Right renal cortex interstitium (tissue), 3 donors: Measurements from ENCODE around the gene TEDDM1. TPM values are rescaled to one million over a fixed set of nuclear protein-coding genes. Genes with fewer than 3 reads are reported as not detected.
"Not testable (repeated sequence)": the region's sequence is repeated elsewhere in the genome, so short reads cannot be mapped to it uniquely, and the experiment has no call there.

Source experiments
- DNase-seq, 3 donors: peaks; one replicate each; pipeline ENCODE4 v3.0.0-alpha.2; 2013; ENCODE audit warnings: low read depth in 3 of 3, low spot score in 2 of 3
- polyA plus RNA-seq, 3 donors: library from polyadenylated mRNA; unstranded; fragments of 120-200 nt; gene quantifications; one replicate each; pipeline ENCODE4 v1.2.1, GENCODE V29; 2013; ENCODE audit not compliant: insufficient read length in 3 of 3

Gene TEDDM1
- polyA plus RNA-seq, 3 donors, result 0.08 to 0.11 TPM; not detected in 1

GRCh38 chr1:182383037-182383661 lies 17.3 kb downstream of the TEDDM1 start:
- DNase-seq, result no peak

DNA sequence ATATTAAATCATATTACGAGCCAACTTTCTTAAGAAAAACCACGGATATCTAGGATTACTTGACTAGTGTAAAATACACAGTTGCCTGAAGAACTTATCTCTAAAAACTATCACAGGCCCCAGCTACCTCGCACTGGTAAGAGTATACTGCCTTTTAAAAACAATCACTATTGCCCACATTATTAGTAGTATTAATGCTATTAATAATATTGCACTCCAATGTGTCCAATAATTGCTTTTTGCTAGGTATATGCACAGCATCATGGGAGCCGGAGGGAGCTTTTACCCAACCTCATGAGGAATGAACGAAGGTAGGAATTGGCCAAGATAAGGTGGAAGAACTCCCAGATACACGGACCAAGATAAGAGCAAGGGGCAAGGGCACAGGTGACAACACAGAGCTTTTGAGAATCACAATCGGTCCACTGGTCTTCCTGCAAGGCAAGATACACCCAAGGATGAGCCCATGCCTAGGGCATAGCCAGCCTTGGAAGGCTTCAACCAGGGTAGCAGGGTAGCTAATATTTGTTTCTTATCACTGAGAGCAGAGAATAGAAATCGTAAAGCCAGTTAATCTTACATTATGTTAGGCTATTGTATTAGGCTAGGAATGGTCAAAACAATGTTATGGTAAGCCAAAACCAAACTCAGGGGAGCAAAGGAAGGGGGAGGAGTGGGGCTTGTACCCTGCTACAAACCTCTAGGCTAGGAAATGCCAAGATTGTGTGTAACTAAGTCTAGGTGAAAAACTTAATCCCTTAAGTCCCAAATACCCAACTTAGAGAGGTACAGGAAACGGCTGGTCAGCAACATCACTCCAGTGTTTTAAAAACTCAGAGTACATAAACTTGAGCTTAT lies 18.3 kb downstream of the TEDDM1 start:
- DNase-seq, result no peak

DNA sequence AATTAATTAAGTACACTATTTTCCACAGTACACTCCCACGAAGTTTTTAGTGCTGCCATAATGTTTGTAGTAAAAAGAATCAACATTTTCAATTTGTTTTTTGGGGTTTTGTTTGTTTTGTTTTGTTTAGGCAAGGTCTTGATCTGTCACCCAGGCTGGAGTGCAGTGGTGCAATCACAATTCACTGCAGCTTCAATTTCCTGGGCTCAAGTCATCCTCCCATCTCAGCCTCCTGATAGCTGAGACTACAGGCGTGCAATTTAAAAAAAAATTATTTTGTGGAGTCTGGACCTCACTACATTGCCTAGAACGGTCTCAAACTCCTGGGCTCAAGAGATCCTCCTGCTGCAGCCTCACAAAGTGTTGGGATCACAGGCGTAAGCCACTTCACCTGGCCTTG lies 20.3 kb downstream of the TEDDM1 start:
- DNase-seq, result no peak

DNA sequence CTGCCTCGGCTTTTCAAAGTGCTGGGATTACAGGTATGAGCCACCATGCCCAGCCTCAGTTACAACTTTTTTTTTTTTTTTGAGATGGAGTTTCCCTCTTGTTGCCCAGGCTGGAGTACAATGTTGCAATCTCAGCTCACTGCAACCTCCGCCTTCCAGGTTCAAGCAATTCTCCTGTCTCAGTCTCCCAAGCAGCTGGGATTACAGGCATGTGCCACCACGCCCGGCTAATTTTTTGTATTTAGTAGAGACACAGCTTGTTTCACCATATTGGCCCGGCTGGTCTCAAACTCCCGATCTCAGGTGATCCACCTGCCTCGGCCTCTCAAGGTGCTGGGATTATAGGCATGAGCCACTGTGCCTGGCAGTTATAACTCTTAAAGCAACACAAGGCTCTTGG lies 20.7 kb downstream of the TEDDM1 start:
- not testable (repeated sequence) for DNase-seq

- DNase-seq, result no peak
Measured at GRCh38 chr1:182376936-182377574, 23.4 kb downstream of the TEDDM1 start.

DNA sequence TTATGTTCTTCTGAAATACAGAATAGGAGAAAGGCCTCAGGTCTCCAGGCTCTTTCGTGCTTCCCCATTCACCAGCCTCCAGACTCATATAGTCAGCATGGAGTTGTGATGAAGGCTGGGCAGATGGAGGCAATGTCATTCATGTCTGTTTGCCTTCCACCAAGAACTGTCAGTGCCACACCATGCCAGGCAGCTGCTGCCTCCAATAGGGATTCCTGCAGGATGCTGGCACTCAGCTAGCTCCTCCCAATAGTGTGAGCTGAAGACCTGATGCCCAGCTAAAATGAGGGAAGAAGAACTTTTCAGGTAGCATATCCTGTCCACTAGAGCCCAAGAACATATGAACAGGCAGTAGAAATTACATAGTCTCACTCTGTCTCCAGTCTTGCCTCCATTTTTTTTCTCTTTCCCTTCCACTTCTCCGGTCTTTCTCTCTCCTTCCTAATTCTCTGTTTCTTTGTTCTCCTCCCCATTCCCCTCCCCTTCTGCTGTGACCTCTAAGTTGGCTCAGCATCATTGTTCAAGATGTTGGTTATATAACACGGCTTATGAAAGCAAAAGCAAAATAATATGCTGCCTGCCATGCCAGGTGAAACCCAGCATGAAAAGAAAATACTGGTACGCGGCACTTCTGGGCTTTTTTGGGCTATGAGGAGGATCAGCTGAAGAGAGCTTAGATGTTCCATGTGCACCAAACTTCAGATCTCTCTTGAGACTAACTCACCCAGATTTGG lies 26.2 kb downstream of the TEDDM1 start:
- DNase-seq, result no peak

DNA sequence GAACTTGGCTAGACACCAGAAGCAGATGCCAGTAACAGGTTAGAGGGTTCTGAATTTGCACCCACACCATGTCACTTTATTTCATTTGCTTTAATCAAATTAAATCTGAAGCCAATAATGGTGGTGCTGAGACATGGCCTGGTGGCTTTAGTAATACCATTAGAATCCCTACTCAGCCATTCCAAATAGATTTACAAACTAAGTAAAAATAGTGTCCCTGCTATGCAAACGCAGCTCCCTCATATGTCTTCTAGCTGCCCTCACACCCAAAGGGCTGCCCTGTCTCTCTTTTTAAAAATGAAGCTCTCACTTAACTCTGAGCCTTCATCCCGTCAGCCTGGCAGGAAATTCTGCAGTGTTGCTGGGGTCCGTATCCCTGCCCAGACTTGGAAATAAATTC lies 29.9 kb downstream of the TEDDM1 start:
- DNase-seq, result no peak

GRCh38 chr1:182368903-182369302 lies 31.6 kb downstream of the TEDDM1 start:
- DNase-seq, result no peak

GRCh38 chr1:182368358-182368757 lies 32.1 kb downstream of the TEDDM1 start:
- DNase-seq, result no peak

DNA sequence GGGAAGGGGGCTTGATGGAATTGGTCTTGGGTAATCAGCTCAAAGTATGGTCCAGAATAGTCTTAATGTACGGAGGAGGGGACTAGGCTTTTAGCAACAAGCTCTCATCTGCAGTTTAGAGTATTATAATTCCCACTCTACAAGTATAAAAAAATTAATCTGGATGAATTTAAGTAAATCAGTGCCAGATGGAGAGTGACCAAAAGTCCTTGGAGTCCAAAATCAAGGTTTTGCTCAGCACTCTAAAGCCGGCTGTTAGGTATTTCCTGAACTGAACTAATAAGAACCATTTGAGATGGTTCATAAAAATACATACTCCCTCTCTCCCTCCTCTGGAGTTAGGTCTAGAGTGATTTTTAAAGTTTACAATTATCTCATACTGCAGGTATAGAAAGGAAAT lies 32.5 kb downstream of the TEDDM1 start:
- no peak for DNase-seq

- DNase-seq, result no peak
Measured at GRCh38 chr1:182366596-182366995, 33.9 kb downstream of the TEDDM1 start.

DNA sequence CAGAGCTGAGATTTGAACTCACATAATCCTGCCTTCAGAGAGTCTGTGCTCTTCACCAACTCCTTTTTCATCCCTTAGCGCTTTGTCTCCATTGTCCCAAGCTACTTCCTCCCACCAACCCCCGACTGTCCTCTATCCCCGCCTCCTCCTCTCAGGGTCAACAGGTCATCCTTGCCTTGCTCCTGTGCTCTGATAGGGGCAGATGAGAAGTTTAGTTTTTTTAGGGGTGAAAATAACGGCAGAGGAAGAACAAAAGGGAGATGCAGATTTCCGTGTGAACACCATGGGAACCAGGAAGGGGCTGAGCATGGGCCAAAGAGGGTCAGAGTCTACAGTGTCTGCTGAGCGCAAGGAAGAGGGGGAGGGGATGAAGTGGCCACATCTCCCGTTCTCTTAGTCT lies 40.8 kb downstream of the TEDDM1 start:
- no peak for DNase-seq

GRCh38 chr1:182357913-182358312 lies 42.6 kb downstream of the TEDDM1 start:
- no peak for DNase-seq

DNA sequence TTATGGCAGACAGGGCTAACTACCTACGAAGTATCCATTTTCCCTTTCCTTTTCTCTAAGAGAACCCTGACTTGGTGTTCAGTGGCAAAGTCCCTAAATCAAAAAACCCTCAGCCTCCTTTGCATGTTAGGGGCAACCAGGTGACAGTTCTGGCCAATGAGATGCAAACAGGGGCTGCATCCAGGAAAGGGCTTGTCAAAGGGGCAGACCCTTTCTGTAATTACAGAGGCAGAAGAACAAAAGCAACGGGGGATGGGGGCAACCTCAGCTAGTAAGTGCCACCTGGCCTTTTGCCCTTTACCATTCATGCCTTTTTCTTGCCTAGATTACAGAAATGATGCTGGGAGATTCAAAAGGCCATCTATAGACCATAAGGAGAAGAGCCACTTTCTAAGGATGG lies 43.3 kb downstream of the TEDDM1 start:
- no peak for DNase-seq

DNA sequence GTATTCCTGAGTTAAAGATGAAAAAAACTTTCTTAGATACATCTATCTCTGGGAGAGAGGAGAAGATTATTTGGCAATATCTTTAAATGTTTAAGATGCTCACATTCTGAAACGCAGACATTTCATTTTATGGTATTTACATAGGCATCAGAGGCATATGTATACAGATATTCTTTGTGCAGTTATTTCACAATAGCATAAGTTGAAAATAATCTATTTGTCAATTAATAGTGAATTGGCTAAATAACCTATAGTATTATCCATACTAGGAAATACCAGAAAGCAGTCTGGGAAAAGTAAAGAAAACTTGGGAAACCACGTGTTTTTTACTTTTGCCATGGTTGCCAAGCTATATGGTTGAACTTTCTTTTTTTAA lies 44.8 kb downstream of the TEDDM1 start:
- DNase-seq, result no peak

DNA sequence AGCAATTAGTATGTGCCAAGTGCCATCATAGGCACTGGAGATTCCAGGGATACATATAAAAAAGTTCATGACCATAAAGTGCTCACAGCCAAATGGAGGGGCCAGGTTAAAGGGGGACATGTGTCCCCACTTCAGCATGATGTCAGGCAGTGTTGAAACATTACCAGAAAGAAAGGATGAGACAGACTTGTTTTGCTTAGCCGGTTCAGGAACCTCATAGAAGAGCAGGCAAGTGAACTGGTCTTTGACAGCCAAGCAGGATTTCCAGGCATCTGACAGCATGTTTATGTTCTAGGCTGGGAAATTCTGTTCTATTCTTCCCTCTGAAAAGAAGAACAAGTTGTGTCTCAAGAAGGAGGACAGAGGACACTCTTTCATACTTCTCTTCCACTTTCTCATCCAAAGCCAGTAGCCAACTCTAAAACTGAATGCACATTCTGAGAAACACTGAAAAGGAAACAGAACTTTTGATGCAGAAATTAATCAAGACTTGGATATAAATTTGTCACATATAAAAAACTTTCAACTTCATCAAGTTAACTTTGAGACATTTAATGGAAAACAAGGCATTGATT lies 48.6 kb downstream of the TEDDM1 start:
- no peak for DNase-seq

DNA sequence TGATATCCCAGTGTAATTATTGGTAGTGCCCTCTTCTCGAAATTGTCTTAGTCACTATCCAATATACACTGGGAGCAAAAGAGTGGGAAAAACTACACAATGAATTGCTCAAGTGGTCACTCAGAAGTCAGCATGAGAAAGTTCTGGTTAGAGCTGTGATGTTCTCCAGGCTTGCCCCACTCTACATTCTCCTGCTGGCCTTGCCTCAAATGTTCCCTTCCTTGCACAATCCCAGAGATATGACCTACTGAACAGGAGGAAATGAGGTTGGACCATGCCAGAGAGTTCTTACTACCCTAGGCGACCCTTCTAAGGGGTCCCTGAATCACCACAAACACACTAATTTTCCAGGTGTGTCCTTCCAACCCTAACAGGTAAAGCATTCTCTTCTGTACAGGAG lies 49.6 kb downstream of the TEDDM1 start:
- DNase-seq, result no peak

DNA sequence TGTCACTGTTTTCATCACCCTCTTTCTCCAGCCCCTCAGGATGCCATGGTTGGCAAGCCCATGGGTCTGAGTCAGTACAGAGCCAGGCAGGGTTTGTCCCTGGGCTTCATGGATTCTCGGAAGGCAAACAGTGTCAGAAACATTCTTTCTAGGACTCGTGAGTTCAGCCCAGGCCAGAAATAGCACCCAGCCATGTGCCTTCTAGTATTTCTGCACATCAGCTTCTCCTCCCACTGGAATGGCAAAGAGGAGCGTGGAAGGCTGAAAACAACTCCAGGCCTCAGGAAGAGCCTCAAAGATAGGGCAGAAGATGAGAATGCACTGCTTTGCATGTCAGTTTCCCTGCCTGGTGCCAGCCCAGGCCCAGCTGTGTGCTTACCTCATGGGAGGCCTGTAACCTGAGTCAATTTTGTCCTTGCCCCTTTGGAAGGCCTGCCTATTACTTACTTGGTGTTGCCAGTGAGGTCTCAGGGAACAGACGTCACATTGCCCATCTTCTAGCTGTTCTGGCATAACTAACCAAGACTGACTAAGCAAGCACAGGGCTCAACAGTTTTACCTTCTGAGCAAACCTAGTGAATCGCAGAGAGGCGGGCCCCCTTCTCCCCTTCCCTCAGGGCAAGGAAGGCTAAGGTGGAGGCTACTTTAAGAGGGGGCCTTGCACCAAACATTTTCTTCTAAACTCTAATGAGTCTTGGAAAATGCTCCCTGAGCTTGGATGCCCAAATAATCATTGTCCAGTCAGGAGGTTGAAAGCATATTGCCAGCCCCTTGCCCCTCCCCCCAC lies 51.3 kb downstream of the TEDDM1 start:
- no peak for DNase-seq
